MCF 10A (cell line): ENCODE measurements around the gene AIG1. TPM values are rescaled to one million over a fixed set of nuclear protein-coding genes. Genes with fewer than 3 reads are reported as not detected.

Experiments used
- BruUV-seq: library from RNA; stranded (reverse); fragments of 400-500 nt; replicated peaks from 2 replicates; lab custom pipeline; 2021; lab: Mats Ljungman, UMichigan
- CTCF ChIA-PET: fragments of 300-600 bp; sonication (Branson Sonifier 250); formaldehyde crosslinking; extraction: SDS; loops from one replicate; lab custom pipeline; 2021; ENCODE audit warnings: antibody characterized with exemption, inconsistent platforms; lab: Yijun Ruan, JAX
- POLR2A ChIA-PET: fragments of 300-600, 350-650 bp; sonication (Branson Sonifier 250); formaldehyde crosslinking; extraction: SDS; loops from one replicate; lab custom pipeline; 2020; ENCODE audit warnings: antibody characterized with exemption, inconsistent platforms; lab: Yijun Ruan, JAX
- DNase-seq: peaks from one replicate; pipeline ENCODE4 v3.0.0-alpha.2; 2018; ENCODE audit not compliant: unreplicated experiment
- H3K27ac Mint-ChIP-seq: one replicate; pipeline ENCODE4 v1.8.0; 2022; ENCODE audit warnings: mild to moderate bottlenecking, low read depth, mixed read lengths; ENCODE audit not compliant: unreplicated experiment
- H3K27me3 Mint-ChIP-seq: one replicate; pipeline ENCODE4 v1.8.0; 2022; ENCODE audit warnings: mixed read lengths; ENCODE audit not compliant: insufficient read depth, unreplicated experiment
- H3K36me3 Mint-ChIP-seq: one replicate; pipeline ENCODE4 v1.8.0; 2022; ENCODE audit warnings: mild to moderate bottlenecking, moderate library complexity, mixed read lengths; ENCODE audit not compliant: insufficient read depth, unreplicated experiment
- H3K4me1 Mint-ChIP-seq: one replicate; pipeline ENCODE4 v1.8.0; 2022; ENCODE audit warnings: mixed read lengths; ENCODE audit not compliant: insufficient read depth, unreplicated experiment
- H3K4me3 Mint-ChIP-seq: one replicate; pipeline ENCODE4 v1.8.0; 2022; ENCODE audit warnings: mild to moderate bottlenecking, moderate library complexity, mixed read lengths; ENCODE audit not compliant: unreplicated experiment
- H3K9me3 Mint-ChIP-seq: one replicate; pipeline ENCODE4 v1.8.0; 2022; ENCODE audit warnings: mixed read lengths; ENCODE audit not compliant: unreplicated experiment
- intact Hi-C: fragments of 100-400 bp; cut with micrococcal nuclease; formaldehyde crosslinking; loops from 2 replicates; pipeline ENCODE4 v1.14.1; 2022
- total RNA-seq: library from RNA; stranded (reverse); gene quantifications from 2 replicates; pipeline ENCODE4 v1.2.3, GENCODE V29; 2022
- TF ChIP-seq, protein P1 (sequence below): fragments of 200-600 bp; IDR thresholded peaks from one replicate; pipeline ENCODE4 v1.8.0; 2022; ENCODE audit warnings: antibody characterized with exemption, mild to moderate bottlenecking; ENCODE audit not compliant: unreplicated experiment

AIG1 gene
- total RNA-seq, 1 experiment from 2014 or later: 106 TPM

DNA sequence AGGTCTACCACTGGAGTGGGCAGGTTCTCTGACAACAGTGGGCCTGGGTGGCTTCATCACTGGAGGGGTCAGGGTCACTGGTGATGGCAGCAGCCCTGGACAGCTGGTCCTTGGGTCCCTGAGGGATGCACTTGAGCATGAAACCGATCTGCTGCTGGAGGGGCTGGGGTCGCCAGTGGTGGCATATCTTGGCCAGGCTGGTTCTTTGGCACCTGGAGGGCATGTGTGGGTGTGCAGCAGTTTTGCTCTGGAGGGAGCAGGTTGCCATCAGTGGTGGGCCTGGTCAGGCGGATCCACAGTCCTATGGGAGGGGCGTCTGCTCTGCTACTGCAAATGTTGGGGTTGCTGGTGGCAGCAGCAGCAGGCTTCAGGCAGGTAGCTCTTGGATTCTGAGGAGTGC lies 117.0 kb downstream of the AIG1 start:
- CTCF ChIA-PET: interaction anchor here (0.6 kb wide), 1 partner anchor 9 kb away, joined by 3 read pairs; no protein-coding TSS in a partner anchor
- intact Hi-C loops: no loop called here
- no peak for DNase-seq
- Mint-ChIP-seq H3K36me3 (peaks cover 35% of the 10 kb centered on the region), H3K27ac (no peak overlapping the region), H3K4me3 (no peak overlapping the region), H3K27me3 (no peaks in the 10 kb centered on the region), H3K4me1 (peaks cover 29% of the 10 kb centered on the region), H3K9me3 (peaks cover 11% of the 10 kb centered on the region)
- TF ChIP-seq, protein P1, sequence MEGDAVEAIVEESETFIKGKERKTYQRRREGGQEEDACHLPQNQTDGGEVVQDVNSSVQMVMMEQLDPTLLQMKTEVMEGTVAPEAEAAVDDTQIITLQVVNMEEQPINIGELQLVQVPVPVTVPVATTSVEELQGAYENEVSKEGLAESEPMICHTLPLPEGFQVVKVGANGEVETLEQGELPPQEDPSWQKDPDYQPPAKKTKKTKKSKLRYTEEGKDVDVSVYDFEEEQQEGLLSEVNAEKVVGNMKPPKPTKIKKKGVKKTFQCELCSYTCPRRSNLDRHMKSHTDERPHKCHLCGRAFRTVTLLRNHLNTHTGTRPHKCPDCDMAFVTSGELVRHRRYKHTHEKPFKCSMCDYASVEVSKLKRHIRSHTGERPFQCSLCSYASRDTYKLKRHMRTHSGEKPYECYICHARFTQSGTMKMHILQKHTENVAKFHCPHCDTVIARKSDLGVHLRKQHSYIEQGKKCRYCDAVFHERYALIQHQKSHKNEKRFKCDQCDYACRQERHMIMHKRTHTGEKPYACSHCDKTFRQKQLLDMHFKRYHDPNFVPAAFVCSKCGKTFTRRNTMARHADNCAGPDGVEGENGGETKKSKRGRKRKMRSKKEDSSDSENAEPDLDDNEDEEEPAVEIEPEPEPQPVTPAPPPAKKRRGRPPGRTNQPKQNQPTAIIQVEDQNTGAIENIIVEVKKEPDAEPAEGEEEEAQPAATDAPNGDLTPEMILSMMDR: no peak
- BruUV-seq: no TSS peak
- POLR2A ChIA-PET: no interaction called here

DNA sequence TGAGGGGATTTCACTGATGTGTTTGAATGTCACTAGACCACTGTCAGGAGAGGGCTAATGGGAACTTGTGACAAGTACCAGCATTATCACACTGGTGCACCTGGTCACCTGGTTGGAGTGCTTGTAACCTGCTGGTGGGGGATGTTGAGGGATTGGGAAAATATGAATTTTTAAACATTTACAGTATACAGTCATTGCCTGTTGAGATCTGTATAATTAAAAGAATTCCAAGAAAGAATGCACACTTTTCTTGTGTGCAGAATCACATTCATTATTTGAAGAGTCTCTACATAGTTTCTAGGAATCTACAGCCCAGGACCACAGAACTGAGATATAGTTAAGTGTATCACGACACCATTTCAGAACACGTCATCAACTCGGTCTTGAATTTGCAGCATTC lies 118.4 kb downstream of the AIG1 start:
- H3K4me3 Mint-ChIP-seq: no peak overlapping the region
- H3K4me1 Mint-ChIP-seq: peaks cover 32% of the 10 kb centered on the region

DNA sequence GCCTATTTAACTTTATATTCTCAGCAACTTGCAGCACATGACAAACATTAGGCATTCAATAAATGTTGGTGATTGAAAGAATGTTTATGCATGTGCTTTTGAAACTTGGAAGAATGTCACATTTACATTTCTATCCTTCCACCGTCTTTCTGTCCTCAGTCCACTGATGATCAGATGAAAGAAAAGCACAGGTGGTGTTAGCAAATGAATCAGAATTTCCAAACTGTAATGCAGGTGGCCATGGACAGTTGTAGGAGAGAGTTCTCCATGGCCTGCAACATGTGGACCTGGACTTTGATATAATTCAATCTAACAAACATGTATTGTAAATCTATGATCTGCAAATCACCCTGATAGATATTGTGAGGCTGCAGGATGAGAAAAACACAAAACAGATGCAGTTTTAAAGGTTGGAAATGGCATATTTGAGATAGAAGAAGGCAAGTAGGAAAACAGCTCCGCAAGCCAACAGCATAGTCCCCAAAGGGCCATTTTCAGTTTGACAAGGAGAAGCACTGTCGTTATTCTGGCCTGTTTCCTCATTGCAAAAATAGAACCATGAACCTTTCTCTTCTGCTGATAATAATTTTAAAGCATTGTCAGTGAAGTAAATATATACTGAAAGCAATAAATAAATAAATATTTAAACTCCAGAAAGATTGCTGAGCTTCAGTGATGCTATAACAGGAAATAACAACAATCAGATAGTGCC lies 119.4 kb downstream of the AIG1 start:
- Mint-ChIP-seq H3K9me3 (peaks cover 4% of the 10 kb centered on the region), H3K36me3 (peaks cover 21% of the 10 kb centered on the region), H3K27me3 (no peaks in the 10 kb centered on the region), H3K4me1 (peaks cover 32% of the 10 kb centered on the region), H3K4me3 (no peak overlapping the region), H3K27ac (no peak overlapping the region)
- TF ChIP-seq, protein P1: no peak
- intact Hi-C loops: no loop called here
- ChIA-PET POLR2A (interaction anchor here (0.7 kb wide), 1 partner anchor 38 kb away, joined by 3 read pairs; no protein-coding TSS in a partner anchor), CTCF (interaction anchor here (0.6 kb wide), 1 partner anchor 21 kb away, joined by 3 read pairs; no protein-coding TSS in a partner anchor)
- BruUV-seq: no TSS peak
- no peak for DNase-seq

More for the DNA sequence above, 118.4 kb downstream of the AIG1 start:
- ChIA-PET CTCF (no interaction called here), POLR2A (no interaction called here)
- H3K9me3 Mint-ChIP-seq: peaks cover 11% of the 10 kb centered on the region
- intact Hi-C loops: no loop called here
- H3K27ac Mint-ChIP-seq: no peak overlapping the region
- no peak for DNase-seq
- H3K27me3 Mint-ChIP-seq: no peaks in the 10 kb centered on the region
- no TSS peak for BruUV-seq
- TF ChIP-seq, protein P1: no peak
- H3K36me3 Mint-ChIP-seq: peaks cover 30% of the 10 kb centered on the region

DNA sequence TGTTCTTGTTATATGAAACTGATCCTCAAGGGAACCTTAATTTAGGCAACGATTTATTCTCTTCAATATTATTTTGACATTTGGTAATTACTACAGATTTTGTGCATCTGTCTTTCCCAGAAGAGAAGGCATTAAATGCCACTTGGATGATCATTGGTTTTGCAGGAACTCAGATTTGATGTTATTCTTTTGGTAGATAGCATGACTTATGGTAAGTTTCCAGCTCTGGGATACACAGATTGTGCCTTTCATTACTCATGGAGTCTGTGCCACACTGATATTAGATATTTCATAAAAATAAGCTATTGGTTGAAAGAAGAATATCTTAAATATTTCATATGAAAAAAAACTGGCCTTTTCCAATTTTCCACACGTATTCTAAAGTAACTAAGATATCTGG lies 120.1 kb downstream of the AIG1 start:
- CTCF ChIA-PET: interaction anchor here (0.6 kb wide), 1 partner anchor 21 kb away, joined by 3 read pairs; no protein-coding TSS in a partner anchor
- no peak for DNase-seq
- intact Hi-C loops: no loop called here
- TF ChIP-seq, protein P1: no peak
- POLR2A ChIA-PET: interaction anchor here (0.7 kb wide), 1 partner anchor 37 kb away, joined by 3 read pairs; no protein-coding TSS in a partner anchor
- no TSS peak for BruUV-seq
- Mint-ChIP-seq H3K9me3 (no peaks in the 10 kb centered on the region), H3K27ac (no peak overlapping the region), H3K4me3 (no peak overlapping the region), H3K36me3 (peaks cover 18% of the 10 kb centered on the region), H3K4me1 (peaks cover 30% of the 10 kb centered on the region), H3K27me3 (no peaks in the 10 kb centered on the region)
